Posterior cingulate gyrus (tissue), 11 donors: ENCODE data around the gene TP63.
A peak's percentile ranks its signal among the peaks of the same experiment; 100 is the strongest.

Source experiments
- DNase-seq, 10 donors: peaks; one replicate each; pipeline versions ENCODE4 v3.0.0 to v3.0.0-alpha.2; 2020 to 2021; ENCODE audit warnings: mixed read lengths in 3 of 10
- intact Hi-C: fragments of 100-400 bp; cut with DNase I; formaldehyde crosslinking; loops from one replicate; pipeline ENCODE4 v1.15.1; 2023

TP63 gene

DNA sequence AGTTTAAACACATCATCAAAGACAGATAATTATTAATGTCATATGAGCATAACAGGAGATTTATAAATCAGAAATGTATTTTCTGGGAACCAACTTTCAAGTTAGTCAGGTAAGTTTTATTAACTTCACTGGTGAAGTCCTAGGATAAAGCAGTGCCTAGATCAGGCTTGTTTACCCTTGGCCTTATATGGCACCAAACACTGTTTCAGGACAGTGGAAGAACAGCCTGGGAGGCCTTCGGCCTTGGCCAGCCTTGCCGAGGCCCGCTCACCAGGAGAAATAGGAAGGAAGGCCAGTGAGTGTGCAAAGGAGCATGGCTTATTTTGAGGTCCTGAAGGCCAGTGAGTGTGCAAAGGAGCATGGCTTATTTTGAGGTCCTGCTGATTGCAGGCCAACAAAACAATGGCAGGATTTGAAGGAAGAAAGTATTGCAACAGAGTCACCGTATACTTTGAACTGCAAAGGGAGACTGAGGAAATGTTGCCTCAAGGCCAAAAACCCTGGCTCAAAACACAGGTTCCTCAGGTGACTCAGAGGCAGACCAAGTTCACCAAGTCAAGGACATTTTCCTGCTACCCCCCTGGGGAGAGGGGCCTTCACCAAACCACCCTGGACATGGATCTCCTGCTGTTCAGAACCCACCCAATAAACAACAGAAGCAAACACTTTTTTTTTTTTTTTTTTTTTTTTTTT, 174.3 kb downstream of the TP63 start:
- intact Hi-C loops: no loop called here
- peak in 1 of 10 donors; percentile 61 for DNase-seq

DNA sequence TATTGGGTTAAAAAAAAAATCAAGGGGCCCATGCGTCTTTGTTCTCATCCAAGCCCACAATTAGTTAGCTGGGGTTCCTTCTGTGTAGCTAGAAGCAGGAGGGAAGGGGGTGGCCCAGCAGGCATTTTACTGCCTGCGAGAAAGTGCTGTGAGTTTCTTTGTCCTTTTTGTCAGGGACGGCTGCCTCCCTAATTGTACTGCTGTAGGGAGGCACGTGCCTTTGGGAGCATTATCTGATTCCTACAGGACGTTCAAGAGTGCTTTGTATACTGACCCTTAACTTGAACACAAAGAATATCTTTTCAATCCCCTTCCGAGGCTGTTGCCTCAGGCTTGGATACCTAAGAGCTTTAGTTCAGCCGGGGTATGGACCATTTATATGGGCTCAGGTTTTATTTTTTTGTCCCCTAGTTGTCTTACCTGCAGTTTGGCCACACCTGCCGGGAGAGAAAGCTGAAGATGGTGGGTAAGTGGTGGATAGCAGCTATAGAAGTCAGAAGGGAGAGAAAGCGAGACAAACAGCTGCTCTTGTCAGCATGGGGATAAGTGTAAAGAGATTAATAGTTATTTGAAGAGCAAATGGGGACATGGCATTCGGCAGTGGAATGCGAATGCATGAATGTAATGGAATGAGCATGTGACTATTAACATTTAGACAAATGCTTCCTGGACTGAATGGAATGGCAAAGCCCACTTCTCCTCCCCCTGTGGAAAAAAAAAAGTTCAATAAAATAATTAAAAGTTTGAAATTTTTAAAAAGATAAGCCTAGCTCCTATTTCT, 175.2 kb downstream of the TP63 start:
- intact Hi-C loops: no loop called here
- DNase-seq: no peak

DNA sequence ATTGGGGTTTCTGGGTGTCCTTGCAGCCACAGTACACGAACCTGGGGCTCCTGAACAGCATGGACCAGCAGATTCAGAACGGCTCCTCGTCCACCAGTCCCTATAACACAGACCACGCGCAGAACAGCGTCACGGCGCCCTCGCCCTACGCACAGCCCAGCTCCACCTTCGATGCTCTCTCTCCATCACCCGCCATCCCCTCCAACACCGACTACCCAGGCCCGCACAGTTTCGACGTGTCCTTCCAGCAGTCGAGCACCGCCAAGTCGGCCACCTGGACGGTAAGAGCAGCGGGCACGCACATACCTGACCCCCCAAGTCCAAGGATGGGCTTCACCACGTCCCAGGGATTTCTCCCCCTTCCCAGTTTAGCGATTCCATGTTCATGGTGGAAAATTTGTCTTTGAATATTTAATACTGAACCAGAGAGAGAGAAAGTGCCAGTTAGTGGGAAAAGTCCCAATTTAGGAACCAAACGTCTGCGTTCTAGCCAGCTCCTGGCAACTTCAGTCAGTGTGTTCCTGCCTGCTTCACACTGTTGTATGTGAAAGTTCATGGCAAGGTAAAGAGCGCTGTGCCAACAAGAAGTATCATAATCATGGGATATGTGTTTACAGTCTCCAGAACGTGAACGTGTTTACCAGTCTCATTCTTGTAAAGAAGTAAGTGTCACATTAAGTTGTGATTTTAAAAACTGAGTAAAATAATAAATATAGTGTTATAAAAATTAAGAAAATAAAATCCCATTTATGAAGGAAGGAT, 177.2 kb downstream of the TP63 start:
- intact Hi-C loops: no loop called here
- peak in 3 of 10 donors; percentile 5 to 67 (median 50) for DNase-seq

DNA sequence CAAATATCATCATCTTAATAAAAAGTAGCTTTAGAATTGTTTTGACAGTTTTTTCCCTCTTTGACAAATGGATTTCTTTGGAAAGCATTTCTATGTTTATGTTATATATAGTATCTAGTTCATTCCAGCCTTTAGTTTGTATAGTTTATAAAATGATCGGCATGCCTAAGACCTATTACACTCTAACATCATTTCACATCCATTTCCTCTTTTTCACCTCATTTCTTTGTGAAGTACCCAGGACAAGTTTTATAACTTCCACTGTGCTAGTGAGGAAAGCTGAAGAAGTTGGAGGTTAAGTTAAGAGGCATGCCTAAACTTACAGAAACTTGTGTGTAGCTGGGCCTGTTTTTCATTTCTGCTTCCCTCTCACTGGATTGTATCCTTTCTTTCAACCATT, 178.4 kb downstream of the TP63 start:
- DNase-seq: no peak
- intact Hi-C loops: no loop called here

DNA sequence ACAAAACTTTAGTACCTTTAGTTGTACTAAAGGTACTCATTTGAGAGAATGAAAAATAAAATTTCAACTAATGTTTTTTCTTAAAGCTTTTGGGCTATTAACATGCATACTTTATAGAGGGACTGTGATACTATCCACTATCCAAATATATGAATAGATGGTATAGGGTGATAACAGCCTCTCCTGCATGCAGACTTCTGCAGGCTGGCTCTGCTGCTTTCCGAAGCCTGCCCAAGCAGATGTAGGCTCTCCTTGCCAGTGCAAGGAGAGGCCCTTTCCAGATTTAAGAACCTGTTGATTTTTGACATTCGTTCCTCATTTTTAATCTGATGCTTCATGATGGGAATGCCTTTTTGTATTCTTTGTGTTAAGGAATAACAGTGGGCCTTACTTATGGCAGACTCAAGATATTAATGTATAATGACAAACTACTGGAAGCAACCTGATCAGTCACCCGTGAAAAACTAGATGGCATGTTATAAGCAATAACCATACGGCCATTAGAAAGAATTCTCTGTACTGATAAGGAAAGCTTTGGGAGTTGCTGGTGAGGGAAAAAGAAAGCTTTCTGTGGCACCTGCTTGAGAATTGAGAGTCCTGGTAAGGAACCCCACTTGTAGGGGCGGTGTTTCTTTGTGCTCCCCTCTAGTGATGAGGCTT, 181.7 kb downstream of the TP63 start:
- intact Hi-C loops: no loop called here
- DNase-seq: no peak

DNA sequence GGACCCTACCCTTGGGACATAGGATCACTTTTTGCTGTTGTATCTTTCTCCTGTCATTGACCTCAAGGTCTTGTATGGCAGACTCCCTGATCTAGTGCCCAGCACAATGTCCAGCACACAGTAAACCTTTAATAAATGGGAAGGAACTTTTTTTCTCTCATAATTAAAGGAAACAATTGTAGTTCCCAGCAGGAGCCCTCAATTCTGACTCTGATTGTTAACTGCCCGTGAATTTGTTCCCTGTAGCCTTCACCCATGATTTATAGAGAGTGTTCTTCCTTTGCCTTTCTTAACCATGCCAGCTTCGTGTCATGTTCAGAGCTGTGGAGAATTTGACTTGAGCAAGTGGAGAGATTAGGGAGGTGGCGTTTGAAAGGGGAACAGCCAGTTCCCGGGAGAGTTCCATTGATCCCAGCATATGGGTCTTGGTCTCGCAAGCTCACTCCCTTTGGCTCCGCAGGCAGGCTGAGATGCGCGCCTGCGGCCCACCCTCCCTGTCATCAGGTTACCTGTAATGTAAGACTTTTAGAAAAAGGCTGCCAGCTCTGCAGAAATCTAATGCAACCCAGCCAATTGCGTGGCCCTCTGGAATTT, 182.6 kb downstream of the TP63 start:
- DNase-seq: peak in 1 of 10 donors; percentile 41
- intact Hi-C loops: no loop called here

DNA sequence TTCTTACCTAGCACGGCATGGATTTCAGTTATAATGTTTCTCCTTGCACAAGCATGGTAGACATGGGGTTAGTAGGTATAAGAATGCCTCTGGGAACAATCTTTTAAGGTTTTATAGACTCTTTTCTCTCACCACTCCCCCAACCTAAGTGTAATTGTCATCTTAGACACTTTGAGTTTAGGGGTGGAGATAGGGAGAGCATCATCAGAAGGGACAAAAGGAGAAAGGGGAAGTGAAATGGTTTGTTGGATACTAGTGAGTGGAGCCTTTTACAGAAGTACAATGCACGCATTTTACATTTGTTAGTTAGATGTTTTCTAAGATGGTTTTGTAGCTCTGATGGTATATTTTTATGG, 189.2 kb downstream of the TP63 start:
- intact Hi-C loops: no loop called here
- DNase-seq: no peak

DNA sequence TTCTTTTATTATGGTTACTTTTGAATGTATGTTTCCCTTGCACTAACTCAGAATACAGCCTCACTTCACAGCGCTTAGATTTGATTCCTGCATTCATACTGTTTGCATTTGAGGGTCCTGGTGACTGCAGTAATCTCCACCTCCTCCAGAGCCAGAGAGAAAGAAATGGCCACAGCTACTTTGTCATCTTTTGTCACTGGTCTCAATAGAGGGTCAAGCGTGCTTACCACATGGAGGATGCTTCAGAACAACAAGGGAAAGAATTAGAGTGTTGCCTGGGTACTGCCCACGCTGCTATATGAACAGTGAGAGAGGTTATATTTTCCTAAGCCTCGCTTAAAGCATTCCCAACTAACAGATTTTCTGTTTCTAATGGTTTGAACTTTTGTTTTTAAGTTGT, 190.1 kb downstream of the TP63 start:
- intact Hi-C loops: no loop called here
- no peak for DNase-seq

DNA sequence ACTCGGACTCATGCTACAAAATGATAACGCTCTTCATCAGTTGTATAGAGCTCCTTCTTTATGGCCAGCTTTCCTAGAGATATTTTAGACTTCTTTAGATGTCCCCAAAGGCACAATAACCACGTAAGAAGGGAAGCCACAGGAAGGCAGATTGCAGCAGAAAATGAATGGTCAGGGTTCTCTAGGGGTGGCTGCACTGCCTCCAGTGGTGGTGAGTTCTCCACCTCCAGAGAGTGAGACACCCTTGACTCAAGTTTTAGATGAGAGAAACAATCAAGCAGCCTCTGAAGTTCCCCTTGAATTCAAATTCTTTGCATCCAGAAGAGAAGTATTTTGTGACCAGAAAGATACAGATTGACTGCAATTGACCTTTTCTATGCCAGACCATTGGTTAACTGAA, 191.5 kb downstream of the TP63 start:
- no peak for DNase-seq
- intact Hi-C loops: no loop called here

DNA sequence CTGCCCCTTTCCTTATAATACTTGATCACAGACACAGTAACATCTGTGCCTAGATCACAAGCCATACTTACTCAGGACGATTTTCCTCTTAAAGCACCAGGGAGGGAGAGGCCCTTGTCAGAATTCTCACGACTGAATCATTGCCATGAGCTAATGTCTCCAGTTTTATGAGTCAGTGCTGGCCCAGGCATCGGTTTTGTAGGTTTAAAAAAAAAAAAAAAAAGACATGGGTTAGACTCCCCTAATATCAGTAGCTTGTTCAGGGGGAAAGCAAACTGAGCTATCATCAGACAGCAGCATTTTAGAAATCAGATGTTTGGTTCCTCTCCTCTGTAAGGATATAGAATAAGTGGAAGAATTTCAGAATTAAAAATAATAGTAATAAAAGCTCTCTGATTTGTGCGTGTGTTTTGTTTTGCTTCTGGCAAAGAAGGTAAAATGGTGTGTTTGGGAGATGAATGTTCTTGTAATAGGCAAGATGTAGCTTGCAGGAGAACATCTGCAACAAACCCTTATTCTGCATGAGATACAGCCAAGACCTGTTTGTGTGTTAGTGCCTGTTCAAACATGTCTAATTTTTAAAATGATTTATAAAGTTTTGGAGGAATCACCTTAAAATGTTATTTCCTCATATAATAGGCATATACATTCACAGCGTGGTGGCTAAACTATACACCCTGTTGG, 193.6 kb downstream of the TP63 start:
- DNase-seq: no peak

DNA sequence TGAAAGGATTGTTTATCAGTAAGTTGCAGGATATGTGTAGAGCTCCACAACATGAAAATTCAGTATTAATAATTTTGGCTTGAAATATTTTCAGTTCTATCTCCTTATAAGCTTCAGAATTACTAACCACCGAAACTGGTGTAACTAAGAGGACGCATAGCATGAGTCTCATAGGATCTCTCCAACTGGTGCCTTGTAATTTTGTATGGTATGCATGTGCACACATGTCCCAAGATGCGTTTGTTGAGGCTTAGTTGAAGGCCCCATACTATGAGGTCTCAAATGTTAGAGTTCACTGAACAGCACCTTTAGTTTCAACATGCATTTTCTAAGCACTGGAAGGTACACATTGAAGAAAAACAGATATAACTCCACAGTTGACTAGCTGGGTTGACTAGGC, 195.4 kb downstream of the TP63 start:
- intact Hi-C loops: no loop called here
- no peak for DNase-seq

More for the DNA sequence above, 193.6 kb downstream of the TP63 start:
- intact Hi-C loops: no loop called here

DNA sequence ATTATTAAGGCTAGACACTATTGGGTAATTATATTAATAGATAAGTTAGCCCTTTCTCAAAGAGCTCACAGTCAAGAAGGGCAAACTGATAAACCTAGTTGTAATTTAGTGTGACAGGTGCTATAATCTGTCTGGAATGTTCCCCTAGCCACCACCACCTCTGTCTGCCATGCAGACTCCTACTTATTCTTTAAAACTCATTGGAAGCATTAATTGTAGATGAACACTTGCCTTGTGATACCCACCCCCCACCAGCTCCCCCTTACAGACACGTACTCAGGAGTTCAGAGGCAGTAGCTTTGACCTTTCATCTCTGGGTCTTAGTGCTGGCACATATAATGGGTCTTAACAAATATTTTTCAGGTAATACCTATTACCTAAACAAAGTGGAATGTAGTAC, 195.9 kb downstream of the TP63 start:
- intact Hi-C loops: no loop called here
- no peak for DNase-seq

DNA sequence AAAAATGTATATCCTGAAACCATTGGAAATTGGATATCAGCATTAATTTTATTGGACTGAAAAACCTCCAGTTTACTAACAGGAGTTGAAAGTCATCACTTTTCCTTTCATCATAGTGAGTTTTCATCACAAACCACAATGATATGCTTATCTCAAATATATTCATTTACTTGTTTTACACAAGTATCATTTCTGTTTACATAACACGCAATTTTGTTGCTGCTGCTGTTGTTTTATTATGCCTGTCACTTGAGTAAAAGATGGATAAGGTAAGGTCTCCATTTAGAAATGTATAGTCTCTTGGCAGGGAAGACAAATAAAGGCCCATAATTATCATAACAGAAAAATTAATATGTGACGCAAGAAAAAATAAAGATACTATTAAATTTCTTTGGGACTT, 199.2 kb downstream of the TP63 start:
- no peak for DNase-seq
- intact Hi-C loops: no loop called here

DNA sequence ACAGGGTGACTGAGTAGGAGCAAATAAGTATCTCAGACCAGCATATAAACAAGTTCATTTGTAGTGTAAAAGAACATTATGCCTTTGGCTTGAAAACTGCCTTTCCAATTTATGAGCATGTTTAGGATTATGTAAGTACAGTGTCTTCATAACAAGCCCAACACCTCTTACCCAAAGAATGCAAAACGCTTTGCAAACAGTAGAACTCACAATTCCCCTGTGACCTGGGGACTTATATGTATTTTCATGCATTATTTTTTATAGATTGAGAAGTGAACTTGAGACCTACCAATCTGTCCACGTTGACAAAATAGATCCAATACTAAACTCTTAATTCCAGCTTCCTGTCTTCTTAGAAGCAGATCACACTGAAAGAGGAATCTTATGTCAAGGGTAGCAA, 202.1 kb downstream of the TP63 start:
- DNase-seq: no peak
- intact Hi-C loops: no loop called here

DNA sequence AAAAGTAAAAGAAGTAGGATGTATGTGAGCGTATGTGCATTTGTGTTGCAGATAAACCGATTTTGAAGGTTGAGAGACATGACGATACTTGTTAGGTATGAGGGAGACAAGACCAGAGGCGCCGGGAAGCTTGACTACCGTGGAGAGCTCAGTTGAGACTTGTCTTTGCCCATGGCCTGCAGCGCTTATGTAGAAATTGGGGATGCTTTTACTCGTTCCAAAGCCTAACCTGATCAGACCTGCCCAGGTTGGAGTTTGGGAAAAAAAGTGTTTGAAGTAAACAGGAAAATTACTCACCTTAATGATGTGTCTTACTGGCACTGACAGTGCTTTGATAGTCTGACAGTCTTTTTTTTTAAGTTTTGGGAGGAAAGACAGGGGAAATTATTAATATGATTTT, 202.8 kb downstream of the TP63 start:
- DNase-seq: no peak
- intact Hi-C loops: no loop called here

DNA sequence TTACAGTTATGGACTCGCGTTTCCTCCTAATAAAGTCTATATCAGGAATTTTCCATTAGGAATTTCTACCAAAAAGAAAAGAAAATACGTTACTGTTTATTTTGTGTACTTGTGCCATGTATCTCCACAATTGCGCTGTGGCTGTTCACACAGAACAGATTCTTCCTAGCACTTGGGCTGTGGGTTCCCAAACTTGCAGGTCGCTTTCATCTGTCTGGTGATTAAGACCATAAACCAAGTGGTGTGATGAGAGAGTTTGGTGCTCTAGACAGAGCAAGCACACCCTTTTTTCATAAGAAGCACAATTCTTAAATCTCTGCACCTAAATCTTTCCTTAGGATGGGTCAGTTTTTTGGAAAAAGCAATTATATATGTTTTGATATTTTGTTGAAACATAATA, 203.3 kb downstream of the TP63 start:
- DNase-seq: no peak
- intact Hi-C loops: no loop called here

DNA sequence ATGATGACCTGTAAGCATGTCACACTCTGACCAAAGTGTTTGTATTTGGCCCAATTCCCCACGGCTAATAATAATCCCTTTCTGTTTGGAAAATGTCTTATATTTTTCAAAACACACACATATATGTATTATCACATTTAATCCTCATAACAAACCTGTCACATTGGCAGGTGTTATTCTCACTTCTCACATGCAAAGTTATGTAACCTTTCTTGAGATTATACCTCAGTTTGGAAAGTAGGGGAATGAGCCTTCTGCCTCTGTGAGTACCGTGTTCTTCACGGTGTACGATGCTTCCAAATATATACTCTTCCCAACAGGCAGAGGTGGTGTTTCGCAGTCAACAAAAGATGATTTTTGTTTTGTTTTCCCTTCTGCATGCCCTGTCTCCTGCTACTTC, 205.6 kb downstream of the TP63 start:
- DNase-seq: no peak
- intact Hi-C loops: no loop called here

DNA sequence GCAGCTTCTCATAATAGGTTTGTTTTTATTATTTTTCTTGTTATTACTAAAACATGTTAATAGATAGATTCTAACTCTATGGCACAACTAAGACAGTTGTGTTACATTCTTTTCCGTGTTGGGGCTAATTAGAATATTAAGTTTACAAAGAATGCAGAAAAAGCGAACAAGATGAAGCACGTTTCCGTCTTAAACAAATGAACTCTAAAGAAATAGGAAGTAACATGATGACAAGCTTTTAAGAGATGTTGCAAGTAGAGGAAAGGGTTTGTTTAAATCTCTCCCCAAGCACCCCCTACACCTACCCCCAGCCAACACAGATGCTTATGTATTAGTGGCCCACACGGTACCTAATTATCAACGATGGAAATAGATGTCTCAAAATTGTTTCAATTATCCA, 207.1 kb downstream of the TP63 start:
- DNase-seq: no peak
- intact Hi-C loops: no loop called here

DNA sequence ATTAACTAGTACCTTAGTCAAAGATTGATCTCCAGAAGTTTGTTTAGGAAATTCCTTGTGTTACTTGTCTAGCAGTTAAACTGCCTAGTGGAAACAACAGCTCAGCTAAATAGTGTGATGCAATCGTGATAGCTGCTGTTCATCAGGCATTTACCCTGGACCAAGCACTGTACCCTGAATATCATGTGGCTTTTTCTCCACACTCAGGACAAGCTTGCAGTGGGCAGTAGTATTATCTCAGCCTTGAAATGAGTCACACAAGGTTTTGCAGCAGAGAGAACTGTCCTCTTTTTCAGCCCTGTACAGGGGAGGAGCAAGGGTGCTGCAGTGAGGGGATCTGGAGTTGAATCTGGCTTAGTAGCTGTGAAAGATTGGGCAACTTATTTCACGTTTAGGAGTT, 208.4 kb downstream of the TP63 start:
- intact Hi-C loops: no loop called here
- no peak for DNase-seq
